HepG2 (cell line): ENCODE results near the gene BLVRB. TPM values are rescaled to one million over a fixed set of nuclear protein-coding genes. Genes with fewer than 3 reads are reported as not detected.

ENCODE experiments used
- ATAC-seq: fragments of 200-7000 bp; cut with Tn5 transposase; 3 replicates; pipeline ENCODE4 v1.9.1; 2020; ENCODE audit warnings: mild to moderate bottlenecking, moderate library complexity
- BruUV-seq: library from RNA; stranded (reverse); fragments of 400-500 nt; replicated peaks from 2 replicates; lab custom pipeline; 2021; lab: Mats Ljungman, UMichigan
- CTCF ChIA-PET: fragments of 300-600 bp; formaldehyde crosslinking; extraction: SDS; loops from one replicate; lab custom pipeline; 2021; ENCODE audit warnings: low total read pairs, inconsistent platforms, low intra/inter-chr PET ratio; lab: Yijun Ruan, JAX
- POLR2A ChIA-PET: fragments of 350-600 bp; sonication (Branson Sonifier 250); formaldehyde crosslinking; loops from one replicate; lab custom pipeline; 2020; ENCODE audit warnings: antibody characterized with exemption, inconsistent platforms; lab: Yijun Ruan, JAX
- DNase-seq: peaks from one replicate; pipeline ENCODE4 v3.0.0-alpha.2; 2015; ENCODE audit warnings: low spot score
- FAIRE-seq: peaks from 3 replicates; lab custom pipeline; 2011; peaks lifted over from hg19 to GRCh38; lab: Jason Lieb, UNC
- H2AFZ ChIP-seq: one replicate; pipeline ENCODE4 v1.6.1; 2011; ENCODE audit warnings: low read length, inconsistent platforms
- H3K27ac ChIP-seq: fragments of 300-600 bp; 3 replicates; pipeline ENCODE4 v1.8.0; 2011; ENCODE audit warnings: mixed run types, mild to moderate bottlenecking, mixed read lengths, low read length, inconsistent platforms; ENCODE audit not compliant: insufficient read depth; ENCODE audit errors: extremely low read length
- H3K27me3 ChIP-seq, 2 experiments: fragments of 200-600 bp in 1 of 2; 2 replicates in 1 of 2; 3 replicates in 1 of 2; pipeline versions ENCODE4 v1.6.0 to v1.8.0; 2011; ENCODE audit warnings: low read length in 2 of 2, mild to moderate bottlenecking in 2 of 2, moderate library complexity in 2 of 2, inconsistent platforms in 1 of 2; ENCODE audit not compliant: insufficient read depth in 2 of 2, control insufficient read depth in 1 of 2
- H3K36me3 ChIP-seq, 2 experiments: fragments of 200-600 bp in 1 of 2; replicated peaks in 1 of 2; 2 replicates in 1 of 2; 3 replicates in 1 of 2; pipeline versions ENCODE4 v1.5.1 to v1.8.0; 2011; ENCODE audit warnings: low read length in 2 of 2, inconsistent platforms in 1 of 2; ENCODE audit not compliant: insufficient read depth in 2 of 2, control insufficient read depth in 1 of 2
- H3K4me1 ChIP-seq: 2 replicates; pipeline ENCODE4 v1.5.1; 2012; ENCODE audit warnings: low read length, inconsistent platforms; ENCODE audit not compliant: insufficient read depth
- H3K4me2 ChIP-seq: 2 replicates; pipeline ENCODE4 v1.6.0; 2011; ENCODE audit warnings: low read depth, low read length, inconsistent platforms
- H3K4me3 ChIP-seq, 3 experiments: fragments of 200-600 bp in 1 of 3; sonication (generic), shearing (Covaris generic) in 1 of 3; replicated peaks in 1 of 3; 2 replicates each; pipeline ENCODE4 v1.5.1; 2011 to 2016; ENCODE audit warnings: low read length in 3 of 3, inconsistent platforms in 2 of 3, low read depth in 2 of 3, mild to moderate bottlenecking in 2 of 3, control low read depth in 1 of 3, mixed read lengths in 1 of 3; ENCODE audit not compliant: insufficient read depth in 1 of 3
- H3K79me2 ChIP-seq: one replicate; pipeline ENCODE4 v1.6.1; 2011; ENCODE audit warnings: low read length, inconsistent platforms; ENCODE audit not compliant: insufficient read depth
- H3K9ac ChIP-seq: 2 replicates; pipeline ENCODE4 v1.6.0; 2011; ENCODE audit warnings: mild to moderate bottlenecking, low read depth, low read length, inconsistent platforms; ENCODE audit not compliant: insufficient read depth
- H3K9me3 ChIP-seq: 2 replicates; pipeline ENCODE4 v1.5.1; 2012; ENCODE audit warnings: mild to moderate bottlenecking, low read length
- H4K20me1 ChIP-seq: 2 replicates; pipeline ENCODE4 v1.6.0; 2011; ENCODE audit warnings: inconsistent platforms, mild to moderate bottlenecking, low read length, moderate library complexity; ENCODE audit not compliant: insufficient read depth
- GABPB1 ChIP-seq: IDR thresholded peaks from 2 replicates; pipeline ENCODE4 v1.6.1; 2016; ENCODE audit warnings: mild to moderate bottlenecking, missing genetic modification reagents, moderate library complexity, missing compliant biosample characterization
- GATA4 ChIP-seq: sonication (generic); IDR thresholded peaks from 2 replicates; pipeline ENCODE4 v1.6.1; 2016; ENCODE audit warnings: antibody characterized with exemption, low read depth, borderline replicate concordance
- KAT7 ChIP-seq: IDR thresholded peaks from 2 replicates; pipeline ENCODE4 v1.6.1; 2018; ENCODE audit warnings: borderline replicate concordance, missing compliant biosample characterization
- KLF16 ChIP-seq, 2 experiments: sonication (generic) in 1 of 2; formaldehyde crosslinking in 1 of 2; IDR thresholded peaks; 2 replicates each; pipeline versions ENCODE4 v1.6.1 to v1.8.0; 2016 to 2023; ENCODE audit warnings: missing genetic modification reagents in 2 of 2, missing compliant biosample characterization in 1 of 2
- RFX3 ChIP-seq: IDR thresholded peaks from 2 replicates; pipeline ENCODE4 v1.6.1; 2016; ENCODE audit warnings: missing biosample characterization, missing genetic modification reagents
- TFDP2 ChIP-seq: sonication (generic); formaldehyde crosslinking; IDR thresholded peaks from 2 replicates; pipeline ENCODE4 v1.4.0; 2020; ENCODE audit warnings: missing genetic modification reagents
- ZMAT3 ChIP-seq: sonication (generic); formaldehyde crosslinking; conservative IDR thresholded peaks from 2 replicates; pipeline ENCODE4 v1.7.0; 2021; ENCODE audit warnings: missing genetic modification reagents
- ZNF430 ChIP-seq: sonication (generic); formaldehyde crosslinking; IDR thresholded peaks from 2 replicates; pipeline ENCODE4 v1.9.0; 2021; ENCODE audit warnings: mild to moderate bottlenecking, missing genetic modification reagents
- ZNF441 ChIP-seq: sonication (generic); formaldehyde crosslinking; IDR thresholded peaks from 2 replicates; pipeline ENCODE4 v1.7.0; 2021; ENCODE audit warnings: missing genetic modification reagents, borderline replicate concordance
- ZNF503 ChIP-seq: sonication (generic); formaldehyde crosslinking; IDR thresholded peaks from 2 replicates; pipeline ENCODE4 v1.4.0; 2020; ENCODE audit warnings: missing genetic modification reagents
- ZNF576 ChIP-seq: sonication (generic); formaldehyde crosslinking; IDR thresholded peaks from 2 replicates; pipeline ENCODE4 v1.4.0; 2020; ENCODE audit warnings: mild to moderate bottlenecking, missing genetic modification reagents
- ZNF709 ChIP-seq: sonication (generic); formaldehyde crosslinking; IDR thresholded peaks from 2 replicates; pipeline ENCODE4 v1.5.0; 2020; ENCODE audit warnings: mild to moderate bottlenecking, missing genetic modification reagents
- ZNF770 ChIP-seq: sonication (generic); formaldehyde crosslinking; IDR thresholded peaks from 2 replicates; pipeline ENCODE4 v1.5.0; 2020; ENCODE audit warnings: mild to moderate bottlenecking, missing genetic modification reagents
- WGBS: methylation state at CpG from one replicate; pipeline ENCODE4 v1.1.6; 2017; ENCODE audit warnings: low lambda C conversion rate; 5-methylcytosine and 5-hydroxymethylcytosine counted together
- in situ Hi-C: cut with HindIII; loops from 2 replicates; pipeline ENCODE4 v1.10.0; 2017; ENCODE audit warnings: low pct_unique_long_range_greater_than_20kb; ENCODE audit not compliant: extremely low pct_ligation_motif_present
- intact Hi-C: fragments of 100-400 bp; cut with micrococcal nuclease; formaldehyde crosslinking; loops from one replicate; pipeline ENCODE4 v1.10.0; 2022; ENCODE audit not compliant: unreplicated experiment
- polyA plus RNA-seq, 8 experiments: library from polyadenylated mRNA; depleted of rRNA in 3 of 8; stranded (reverse) in 7 of 8; unstranded in 1 of 8; fragments of >200 nt; fragmentation: Illumina TruSeq in 4 of 8; extraction: Trizol in 4 of 8; gene quantifications; 2 replicates each; pipeline versions ENCODE4 v1.2.1 to v1.2.3, GENCODE V29; 2011 to 2016; ENCODE audit warnings: low read depth in 4 of 8, missing spikeins in 1 of 8, mixed read lengths in 1 of 8; ENCODE audit not compliant: insufficient read depth in 1 of 8
- total RNA-seq, 5 experiments: library from RNA; depleted of rRNA; stranded (reverse); fragments of >200 nt; fragmentation: Illumina TruSeq; extraction: Trizol; gene quantifications; 2 replicates each; pipeline ENCODE4 v1.2.3, GENCODE V29; 2016; ENCODE audit warnings: low read depth in 1 of 5
- TF ChIP-seq, protein P1 (sequence below): sonication (generic); formaldehyde crosslinking; IDR thresholded peaks from 2 replicates; pipeline ENCODE4 v1.8.0; 2022; ENCODE audit warnings: low read depth, missing genetic modification reagents

Gene BLVRB
- total and polyA plus RNA-seq, 2 of the 13 experiments (the other 11 are each of a cell fraction or from before 2014, with no cell fraction given), result 25.9 to 51.4 TPM

- peaks cover 0 to 5% of the 10 kb centered on the region in 2 experiments; a peak in 1 of 5 replicates for H3K27me3 ChIP-seq
- H3K79me2 ChIP-seq, result peaks cover 27% of the 10 kb centered on the region
- H2AFZ ChIP-seq, result peak within 1 kb of the TSS; percentile 99
- H4K20me1 ChIP-seq, result peaks cover 13% of the 10 kb centered on the region
- ATAC-seq (peak; percentile 85), DNase-seq (peak; percentile 87), FAIRE-seq (no peak)
- in situ Hi-C loops (no loop called here), intact Hi-C loops (loop anchor here (1.0 to 5.0 kb wide), 4 partner anchors 11 to 1042 kb away; partner anchors contain the start of gene BLVRB)
- CTCF ChIA-PET, result interaction anchor here (0.9 kb wide), 2 partner anchors 18 to 24 kb away, joined by 4 to 5 read pairs; partner anchors contain the start of gene SERTAD1
- H3K36me3 ChIP-seq, result peaks cover 9 to 25% of the 10 kb centered on the region in 2 experiments; a peak in 4 of 5 replicates
- under 1% methylated on average over 33 of the region's 72 CpGs for WGBS
- H3K4me2 ChIP-seq, result peak within 1 kb of the TSS; percentile 96
- H3K4me3 ChIP-seq, result peak within 1 kb of the TSS; percentile 88 to 99 (median 92)
- H3K4me1 ChIP-seq, result peaks cover 12% of the 10 kb centered on the region
- H3K9ac ChIP-seq, result peak within 1 kb of the TSS; percentile 100
- peak within 1 kb of the TSS; percentile 98 for H3K27ac ChIP-seq
- no peaks in the 10 kb centered on the region for H3K9me3 ChIP-seq
- POLR2A ChIA-PET, result interaction anchor here (0.8 to 4.6 kb wide), 8 partner anchors 10 to 334 kb away, joined by 3 to 80 read pairs (median 29); partner anchors contain the start of genes BLVRB, RAB4B and SERTAD1
- BruUV-seq, result no TSS peak
- peak; percentile 85 for TF ChIP-seq RFX3 (CRISPR knock-in tag)
- TF ChIP-seq TFDP2, result peak; percentile 80
- TF ChIP-seq ZNF709 (CRISPR knock-in tag), result peak; percentile 77
- TF ChIP-seq ZNF430 (CRISPR knock-in tag), result peak; percentile 33; the same call in 1 of the 2 replicates
- TF ChIP-seq GABPB1, result peak; percentile 81
- 0 out of 2 replicates have a peak, but pooled peaks have one; percentile 28 for TF ChIP-seq ZNF503 (CRISPR knock-in tag)
- TF ChIP-seq GATA4, result peak; percentile 39; the same call in 1 of the 2 replicates
- peak; percentile 96 for TF ChIP-seq ZNF770 (CRISPR knock-in tag)
- TF ChIP-seq, protein P1, sequence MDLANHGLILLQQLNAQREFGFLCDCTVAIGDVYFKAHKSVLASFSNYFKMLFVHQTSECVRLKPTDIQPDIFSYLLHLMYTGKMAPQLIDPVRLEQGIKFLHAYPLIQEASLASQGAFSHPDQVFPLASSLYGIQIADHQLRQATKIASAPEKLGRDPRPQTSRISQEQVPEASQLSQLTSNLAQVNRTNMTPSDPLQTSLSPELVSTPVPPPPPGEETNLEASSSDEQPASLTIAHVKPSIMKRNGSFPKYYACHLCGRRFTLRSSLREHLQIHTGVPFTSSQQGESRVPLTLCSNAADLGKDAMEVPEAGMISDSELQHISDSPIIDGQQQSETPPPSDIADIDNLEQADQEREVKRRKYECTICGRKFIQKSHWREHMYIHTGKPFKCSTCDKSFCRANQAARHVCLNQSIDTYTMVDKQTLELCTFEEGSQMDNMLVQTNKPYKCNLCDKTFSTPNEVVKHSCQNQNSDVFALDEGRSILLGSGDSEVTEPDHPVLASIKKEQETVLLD (CRISPR knock-in tag), result 0 out of 2 replicates have a peak, but pooled peaks have one; percentile 11
- TF ChIP-seq KAT7 (CRISPR knock-in tag), result peak; percentile 62; the same call in 1 of the 2 replicates
- 0 out of 2 replicates have a peak, but pooled peaks have one; percentile 45 for TF ChIP-seq ZNF576
- peak in 1 of 2 experiments; percentile 93; a peak in 2 of 4 replicates for TF ChIP-seq KLF16 (CRISPR knock-in tag; IDR thresholded peaks at IDR 0.05)
- TF ChIP-seq ZNF441 (CRISPR knock-in tag), result no peak
- no peak for TF ChIP-seq ZMAT3 (CRISPR knock-in tag)
Measured at GRCh38 chr19:40444000-40444824, 21.3 kb downstream of the BLVRB start, which contains the start of gene SERTAD3. Gene SERTAD3 (minus strand): TSS chr19:40444335. CDS start chr19:40442080, 2,255 bp downstream.
